ENCODE measurements around the gene GNB3. TPM values are rescaled to one million over a fixed set of nuclear protein-coding genes. Genes with fewer than 3 reads are reported as not detected.
"Not testable (repeated sequence)": the region's sequence is repeated elsewhere in the genome, so short reads cannot be mapped to it uniquely, and the experiment has no call there.

The GNB3 gene
- total RNA-seq, 1 experiment from 2014 or later = not detected

- BruUV-seq (replicated peaks) = no TSS peak
- no peak overlapping the region for H3K4me3 Mint-ChIP-seq (ENCODE audit: low read depth, unreplicated experiment)
- H3K36me3 Mint-ChIP-seq (ENCODE audit: insufficient read depth, unreplicated experiment) = peaks cover 39% of the 10 kb centered on the region
- H3K9me3 Mint-ChIP-seq (ENCODE audit: low read depth, unreplicated experiment) = no peaks in the 10 kb centered on the region
- H3K27ac Mint-ChIP-seq (ENCODE audit: unreplicated experiment) = no peak overlapping the region
- no peaks in the 10 kb centered on the region for H3K27me3 Mint-ChIP-seq (ENCODE audit: unreplicated experiment)
- intact Hi-C loops (cut with micrococcal nuclease; ENCODE audit: unreplicated experiment) = no loop called here
- no peak for DNase-seq
- CTCF ChIA-PET = no interaction called here
- no peaks in the 10 kb centered on the region for H3K4me1 Mint-ChIP-seq (ENCODE audit: low read depth, unreplicated experiment)
- TF ChIP-seq, protein P1, sequence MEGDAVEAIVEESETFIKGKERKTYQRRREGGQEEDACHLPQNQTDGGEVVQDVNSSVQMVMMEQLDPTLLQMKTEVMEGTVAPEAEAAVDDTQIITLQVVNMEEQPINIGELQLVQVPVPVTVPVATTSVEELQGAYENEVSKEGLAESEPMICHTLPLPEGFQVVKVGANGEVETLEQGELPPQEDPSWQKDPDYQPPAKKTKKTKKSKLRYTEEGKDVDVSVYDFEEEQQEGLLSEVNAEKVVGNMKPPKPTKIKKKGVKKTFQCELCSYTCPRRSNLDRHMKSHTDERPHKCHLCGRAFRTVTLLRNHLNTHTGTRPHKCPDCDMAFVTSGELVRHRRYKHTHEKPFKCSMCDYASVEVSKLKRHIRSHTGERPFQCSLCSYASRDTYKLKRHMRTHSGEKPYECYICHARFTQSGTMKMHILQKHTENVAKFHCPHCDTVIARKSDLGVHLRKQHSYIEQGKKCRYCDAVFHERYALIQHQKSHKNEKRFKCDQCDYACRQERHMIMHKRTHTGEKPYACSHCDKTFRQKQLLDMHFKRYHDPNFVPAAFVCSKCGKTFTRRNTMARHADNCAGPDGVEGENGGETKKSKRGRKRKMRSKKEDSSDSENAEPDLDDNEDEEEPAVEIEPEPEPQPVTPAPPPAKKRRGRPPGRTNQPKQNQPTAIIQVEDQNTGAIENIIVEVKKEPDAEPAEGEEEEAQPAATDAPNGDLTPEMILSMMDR (IDR thresholded peaks at IDR 0.05; ENCODE audit: unreplicated experiment) = no peak
Observed at GRCh38 chr12:6863033-6863432, 22.3 kb downstream of the GNB3 start.

DNA sequence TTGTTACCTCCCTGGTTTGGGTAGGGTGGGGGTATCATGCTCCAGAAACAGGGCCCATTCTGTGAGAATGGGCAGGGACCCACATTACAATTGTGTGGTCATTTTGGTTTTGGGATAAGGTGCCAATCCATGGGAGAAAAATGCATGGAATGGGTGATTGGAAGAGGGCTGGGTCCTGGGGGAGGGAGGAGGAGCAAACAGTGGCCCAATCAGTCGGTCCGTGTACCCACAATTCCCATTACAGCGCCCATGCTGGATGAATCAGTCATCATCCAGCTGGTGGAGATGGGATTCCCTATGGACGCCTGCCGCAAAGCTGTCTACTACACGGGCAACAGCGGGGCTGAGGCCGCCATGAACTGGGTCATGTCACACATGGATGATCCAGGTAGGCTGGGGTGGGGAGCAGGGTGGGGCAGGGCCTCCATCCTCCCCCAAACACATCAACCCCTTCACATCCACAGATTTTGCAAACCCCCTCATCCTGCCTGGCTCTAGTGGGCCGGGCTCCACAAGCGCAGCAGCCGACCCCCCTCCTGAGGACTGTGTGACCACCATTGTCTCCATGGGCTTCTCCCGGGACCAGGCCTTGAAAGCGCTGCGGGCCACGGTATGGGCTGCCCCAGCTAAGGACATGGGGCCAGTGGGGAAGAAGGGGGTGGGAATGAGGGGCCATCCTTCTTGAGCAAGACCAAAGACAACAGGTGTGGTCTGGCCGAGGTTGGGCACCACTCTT, 23.0 kb downstream of the GNB3 start:
- Mint-ChIP-seq H3K9me3 (ENCODE audit: low read depth, unreplicated experiment) (no peaks in the 10 kb centered on the region), H3K27me3 (ENCODE audit: unreplicated experiment) (no peaks in the 10 kb centered on the region), H3K4me1 (ENCODE audit: low read depth, unreplicated experiment) (peaks cover 6% of the 10 kb centered on the region), H3K27ac (ENCODE audit: unreplicated experiment) (no peak overlapping the region), H3K36me3 (ENCODE audit: insufficient read depth, unreplicated experiment) (peaks cover 46% of the 10 kb centered on the region), H3K4me3 (ENCODE audit: low read depth, unreplicated experiment) (no peak overlapping the region)
- intact Hi-C loops (cut with micrococcal nuclease; ENCODE audit: unreplicated experiment) = no loop called here
- CTCF ChIA-PET = interaction anchor here (0.6 kb wide), 1 partner anchor 576 kb away, joined by 4 read pairs; no protein-coding TSS in a partner anchor
- TF ChIP-seq, protein P1 (IDR thresholded peaks at IDR 0.05; ENCODE audit: unreplicated experiment) = no peak
- no TSS peak for BruUV-seq (replicated peaks)
- DNase-seq = no peak

DNA sequence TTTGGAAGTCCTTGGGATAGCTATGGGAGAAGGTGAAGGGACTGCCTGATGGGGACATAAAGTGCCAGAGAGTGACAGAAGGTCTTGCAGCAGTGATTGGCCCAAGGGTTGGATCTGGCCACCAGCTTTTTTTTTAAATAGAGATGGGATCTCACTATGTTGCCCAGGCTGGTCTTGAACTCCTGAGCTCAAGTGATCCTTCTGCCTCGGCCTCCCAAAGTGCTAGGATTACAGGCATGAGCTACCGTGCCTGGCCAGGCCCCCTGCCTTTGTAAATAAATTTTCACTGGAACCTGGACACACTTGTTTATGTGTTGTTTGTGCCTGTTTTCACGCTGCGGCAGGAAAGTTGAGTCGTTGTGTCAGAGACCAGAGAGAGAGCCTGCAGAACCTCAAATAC, 24.6 kb downstream of the GNB3 start:
- intact Hi-C loops (cut with micrococcal nuclease; ENCODE audit: unreplicated experiment) = loop anchor here (5.0 kb wide), 2 partner anchors 62 to 77 kb away; partner anchors contain the start of genes ATN1, C12orf57 and RNU7-1
- H3K27ac Mint-ChIP-seq (ENCODE audit: unreplicated experiment); DNase-seq; H3K4me3 Mint-ChIP-seq (ENCODE audit: low read depth, unreplicated experiment); BruUV-seq (replicated peaks); H3K27me3 Mint-ChIP-seq (ENCODE audit: unreplicated experiment); H3K9me3 Mint-ChIP-seq (ENCODE audit: low read depth, unreplicated experiment): not testable (repeated sequence)
- Mint-ChIP-seq H3K36me3 (ENCODE audit: insufficient read depth, unreplicated experiment) (peaks cover 61% of the 10 kb centered on the region), H3K4me1 (ENCODE audit: low read depth, unreplicated experiment) (peaks cover 22% of the 10 kb centered on the region)
- CTCF ChIA-PET = interaction anchor here (0.6 kb wide), 1 partner anchor 189 kb away, joined by 3 read pairs; no protein-coding TSS in a partner anchor

- TF ChIP-seq, protein P1 (IDR thresholded peaks at IDR 0.05; ENCODE audit: unreplicated experiment) = no peak
- H3K36me3 Mint-ChIP-seq (ENCODE audit: insufficient read depth, unreplicated experiment) = peaks cover 72% of the 10 kb centered on the region
- no peak overlapping the region for H3K4me3 Mint-ChIP-seq (ENCODE audit: low read depth, unreplicated experiment)
- no peaks in the 10 kb centered on the region for H3K27me3 Mint-ChIP-seq (ENCODE audit: unreplicated experiment)
- DNase-seq = no peak
- peaks cover 32% of the 10 kb centered on the region for H3K4me1 Mint-ChIP-seq (ENCODE audit: low read depth, unreplicated experiment)
- H3K27ac Mint-ChIP-seq (ENCODE audit: unreplicated experiment) = peak overlapping the region; percentile 91
- CTCF ChIA-PET = interaction anchor here (0.7 to 1.0 kb wide), 3 partner anchors 14 to 571 kb away, joined by 4 to 6 read pairs (median 5); partner anchors contain the start of gene USP5
- no peaks in the 10 kb centered on the region for H3K9me3 Mint-ChIP-seq (ENCODE audit: low read depth, unreplicated experiment)
- intact Hi-C loops (cut with micrococcal nuclease; ENCODE audit: unreplicated experiment) = loop anchor here (5.0 kb wide), 2 partner anchors 61 to 76 kb away; partner anchors contain the start of genes ATN1, C12orf57 and RNU7-1
- no TSS peak for BruUV-seq (replicated peaks)
Observed at GRCh38 chr12:6866163-6866919, 25.6 kb downstream of the GNB3 start.

Data from Calu3 (cell line).